Measurements from ENCODE around the gene ZNF428. TPM values are rescaled to one million over a fixed set of nuclear protein-coding genes. Genes with fewer than 3 reads are reported as not detected.

ZNF428 gene
- total RNA-seq, 1 donor from 2014 or later, result 53.4 TPM

GRCh38 chr19:43586346-43586745 is 33.1 kb downstream of the ZNF428 start:
- peaks cover 17% of the 10 kb centered on the region for H3K79me2 ChIP-seq (ENCODE audit: insufficient read depth, low read length)
- no peak for DNase-seq (ENCODE audit: low read depth)
- H3K27ac ChIP-seq (ENCODE audit: low read depth, low read length), result no peak overlapping the region
- no peaks in the 10 kb centered on the region for H3K4me1 ChIP-seq (ENCODE audit: insufficient read depth, low read length)
- no peaks in the 10 kb centered on the region for H3K27me3 ChIP-seq (ENCODE audit: insufficient read depth, low read length)
- H3K9me3 ChIP-seq (ENCODE audit: insufficient read depth, low read depth, low read length), result no peaks in the 10 kb centered on the region
- no peak for TF ChIP-seq CTCF (IDR thresholded peaks at IDR 0.05; ENCODE audit: insufficient read depth, low read depth, low read length)
- no peak for TF ChIP-seq EZH2 (IDR thresholded peaks at IDR 0.05; ENCODE audit: insufficient read depth, low read length)
- no peak overlapping the region for H3K27ac Mint-ChIP-seq (ENCODE audit: unreplicated experiment)
- no peaks in the 10 kb centered on the region for H3K9me3 Mint-ChIP-seq (ENCODE audit: unreplicated experiment)
- FAIRE-seq, result no peak
- H3K4me1 Mint-ChIP-seq (ENCODE audit: low read depth, unreplicated experiment), result peaks cover 2% of the 10 kb centered on the region
- H3K4me3 Mint-ChIP-seq (ENCODE audit: unreplicated experiment), result no peak overlapping the region
- H3K9ac ChIP-seq (ENCODE audit: low read length), result no peak overlapping the region
- peaks cover 15% of the 10 kb centered on the region for H3K36me3 ChIP-seq (ENCODE audit: insufficient read depth, low read length)
- H4K20me1 ChIP-seq (ENCODE audit: insufficient read depth, low read length), result peaks cover 41% of the 10 kb centered on the region
- peaks cover 14% of the 10 kb centered on the region for H3K36me3 Mint-ChIP-seq (ENCODE audit: low read depth, unreplicated experiment)
- no peaks in the 10 kb centered on the region for H3K27me3 Mint-ChIP-seq (ENCODE audit: low read depth, unreplicated experiment)
- H3K4me3 ChIP-seq (ENCODE audit: insufficient read depth, low read depth, low read length), result no peak overlapping the region
- no peak overlapping the region for H3K4me2 ChIP-seq (ENCODE audit: low read length)
- no peak overlapping the region for H2AFZ ChIP-seq (ENCODE audit: low read depth, low read length)

- Mint-ChIP-seq H3K27ac (ENCODE audit: unreplicated experiment) (no peak overlapping the region), H3K36me3 (ENCODE audit: low read depth, unreplicated experiment) (peaks cover 11% of the 10 kb centered on the region), H3K4me3 (ENCODE audit: unreplicated experiment) (no peak overlapping the region), H3K9me3 (ENCODE audit: unreplicated experiment) (no peaks in the 10 kb centered on the region), H3K4me1 (ENCODE audit: low read depth, unreplicated experiment) (peaks cover 2% of the 10 kb centered on the region), H3K27me3 (ENCODE audit: low read depth, unreplicated experiment) (peaks cover 5% of the 10 kb centered on the region)
- DNase-seq (ENCODE audit: low read depth) (no peak), FAIRE-seq (no peak)
- Histone ChIP-seq H3K27me3 (ENCODE audit: insufficient read depth, low read length) (no peaks in the 10 kb centered on the region), H3K4me3 (ENCODE audit: insufficient read depth, low read depth, low read length) (no peak overlapping the region), H4K20me1 (ENCODE audit: insufficient read depth, low read length) (peaks cover 22% of the 10 kb centered on the region), H3K9me3 (ENCODE audit: insufficient read depth, low read depth, low read length) (no peaks in the 10 kb centered on the region), H3K4me1 (ENCODE audit: insufficient read depth, low read length) (peaks cover 4% of the 10 kb centered on the region), H3K36me3 (ENCODE audit: insufficient read depth, low read length) (peaks cover 11% of the 10 kb centered on the region), H3K79me2 (ENCODE audit: insufficient read depth, low read length) (peaks cover 11% of the 10 kb centered on the region), H2AFZ (ENCODE audit: low read depth, low read length) (no peak overlapping the region), H3K27ac (ENCODE audit: low read depth, low read length) (no peak overlapping the region), H3K9ac (ENCODE audit: low read length) (no peak overlapping the region), H3K4me2 (ENCODE audit: low read length) (no peak overlapping the region)
- no peak for TF ChIP-seq CTCF (IDR thresholded peaks at IDR 0.05; ENCODE audit: insufficient read depth, low read depth, low read length)
- TF ChIP-seq EZH2 (IDR thresholded peaks at IDR 0.05; ENCODE audit: insufficient read depth, low read length), result no peak
Measured at GRCh38 chr19:43584484-43584883, 34.9 kb downstream of the ZNF428 start.

- Histone ChIP-seq H3K79me2 (ENCODE audit: insufficient read depth, low read length) (peaks cover 6% of the 10 kb centered on the region), H3K4me2 (ENCODE audit: low read length) (no peak overlapping the region), H3K27ac (ENCODE audit: low read depth, low read length) (no peak overlapping the region), H3K9ac (ENCODE audit: low read length) (no peak overlapping the region), H3K9me3 (ENCODE audit: insufficient read depth, low read depth, low read length) (no peaks in the 10 kb centered on the region), H3K27me3 (ENCODE audit: insufficient read depth, low read length) (no peaks in the 10 kb centered on the region), H2AFZ (ENCODE audit: low read depth, low read length) (no peak overlapping the region), H4K20me1 (ENCODE audit: insufficient read depth, low read length) (peaks cover 15% of the 10 kb centered on the region), H3K4me1 (ENCODE audit: insufficient read depth, low read length) (peaks cover 4% of the 10 kb centered on the region), H3K4me3 (ENCODE audit: insufficient read depth, low read depth, low read length) (no peak overlapping the region), H3K36me3 (ENCODE audit: insufficient read depth, low read length) (peaks cover 8% of the 10 kb centered on the region)
- Mint-ChIP-seq H3K4me3 (ENCODE audit: unreplicated experiment) (no peak overlapping the region), H3K4me1 (ENCODE audit: low read depth, unreplicated experiment) (peaks cover 2% of the 10 kb centered on the region), H3K27ac (ENCODE audit: unreplicated experiment) (no peak overlapping the region), H3K27me3 (ENCODE audit: low read depth, unreplicated experiment) (peaks cover 13% of the 10 kb centered on the region), H3K36me3 (ENCODE audit: low read depth, unreplicated experiment) (peaks cover 13% of the 10 kb centered on the region), H3K9me3 (ENCODE audit: unreplicated experiment) (no peaks in the 10 kb centered on the region)
- no peak for TF ChIP-seq EZH2 (IDR thresholded peaks at IDR 0.05; ENCODE audit: insufficient read depth, low read length)
- no peak for TF ChIP-seq CTCF (IDR thresholded peaks at IDR 0.05; ENCODE audit: insufficient read depth, low read depth, low read length)
- FAIRE-seq (no peak), DNase-seq (ENCODE audit: low read depth) (no peak)
Measured at GRCh38 chr19:43582495-43582894, 36.9 kb downstream of the ZNF428 start.

Measured in astrocyte (in vitro differentiated cells and primary cell).